Karpas-422 (cell line): ENCODE results near the gene HIF1A. TPM values are rescaled to one million over a fixed set of nuclear protein-coding genes. Genes with fewer than 3 reads are reported as not detected.

Experiments
- DNase-seq: peaks from one replicate; pipeline ENCODE4 v3.0.0-alpha.2; 2015
- H2AFZ ChIP-seq: fragments of 200-600 bp; sonication (generic); 2 replicates; pipeline ENCODE4 v1.6.1; 2014; ENCODE audit warnings: antibody characterized with exemption, low read length, mixed read lengths
- H3K27ac ChIP-seq: fragments of 200-600 bp; sonication (generic); 2 replicates; pipeline ENCODE4 v1.5.1; 2014; ENCODE audit warnings: mild to moderate bottlenecking, low read length, moderate library complexity
- H3K27me3 ChIP-seq: fragments of 200-600 bp; sonication (generic); 2 replicates; pipeline ENCODE4 v1.6.1; 2014; ENCODE audit warnings: low read length, mixed read lengths
- H3K36me3 ChIP-seq: fragments of 200-600 bp; sonication (generic); 2 replicates; pipeline ENCODE4 v1.6.1; 2014; ENCODE audit warnings: low read length, mixed read lengths; ENCODE audit not compliant: insufficient read depth
- H3K4me1 ChIP-seq: fragments of 200-600 bp; sonication (generic); 2 replicates; pipeline ENCODE4 v1.6.1; 2014; ENCODE audit warnings: mild to moderate bottlenecking, low read length, mixed read lengths
- H3K4me2 ChIP-seq: fragments of 200-600 bp; sonication (generic); 2 replicates; pipeline ENCODE4 v1.6.1; 2014; ENCODE audit warnings: low read length, low read depth, mild to moderate bottlenecking; ENCODE audit not compliant: poor library complexity, severe bottlenecking
- H3K4me3 ChIP-seq: fragments of 200-600 bp; sonication (generic); 2 replicates; pipeline ENCODE4 v1.5.1; 2014; ENCODE audit warnings: mild to moderate bottlenecking, antibody characterized with exemption, low read length, mixed read lengths
- H3K79me2 ChIP-seq: fragments of 200-600 bp; sonication (generic); 2 replicates; pipeline ENCODE4 v1.6.1; 2014; ENCODE audit warnings: mild to moderate bottlenecking, low read length, mixed read lengths
- H3K9ac ChIP-seq: fragments of 200-600 bp; sonication (generic); 2 replicates; pipeline ENCODE4 v1.6.0; 2014; ENCODE audit warnings: low read length
- H3K9me2 ChIP-seq: fragments of 200-600 bp; sonication (generic), shearing (Covaris generic); replicated peaks from 2 replicates; pipeline ENCODE4 v1.6.0; 2014; ENCODE audit warnings: mild to moderate bottlenecking, low read length, moderate library complexity; ENCODE audit not compliant: insufficient read depth
- H3K9me3 ChIP-seq: fragments of 300-700, 200-600 bp; sonication (generic); 2 replicates; pipeline ENCODE4 v1.6.1; 2014; ENCODE audit warnings: low read length, mixed read lengths
- H4K20me1 ChIP-seq: fragments of 200-600 bp; sonication (generic); 2 replicates; pipeline ENCODE4 v1.6.1; 2014; ENCODE audit warnings: mild to moderate bottlenecking, antibody characterized with exemption, low read length, low read depth; ENCODE audit not compliant: insufficient read depth
- total RNA-seq: library from RNA; depleted of rRNA; stranded (reverse); fragments of >200 nt; shearing (Covaris generic); gene quantifications from 2 replicates; pipeline ENCODE4 v1.2.3, GENCODE V29; 2014; ENCODE audit warnings: low replicate concordance

Gene HIF1A
- total RNA-seq, 1 experiment from 2014 or later = 233 TPM

DNA sequence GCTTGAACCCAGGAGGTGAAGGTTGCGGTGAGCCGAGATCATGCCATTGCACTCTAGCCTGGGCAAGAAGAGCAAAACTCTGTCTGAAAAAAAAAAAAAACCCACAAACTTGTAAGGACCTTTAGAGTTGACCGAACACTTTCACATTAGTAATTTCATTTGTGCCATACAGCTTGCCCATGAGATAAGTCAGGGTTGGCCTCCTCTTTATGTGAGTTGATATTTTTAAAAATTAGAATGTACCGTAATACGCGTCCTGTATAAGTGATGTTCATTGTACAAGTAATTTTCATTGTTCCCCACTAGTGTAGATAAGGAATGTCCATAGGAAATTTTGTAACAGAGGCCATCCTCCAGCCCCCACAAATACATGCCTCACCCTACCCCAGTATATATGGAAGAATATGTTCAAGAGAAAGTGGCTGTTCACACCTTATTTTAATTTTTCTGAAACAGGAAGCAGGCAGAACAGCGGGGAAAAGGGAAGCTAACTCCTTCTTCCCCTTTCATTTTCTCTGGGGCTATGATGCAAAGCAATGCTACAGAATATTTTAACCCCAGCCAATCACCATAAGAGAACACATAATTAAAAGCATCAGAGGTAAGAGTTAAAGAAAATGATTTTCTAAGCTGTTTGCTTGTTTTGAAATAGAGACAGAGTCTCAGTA is 31.9 kb upstream of the HIF1A start:
- Histone ChIP-seq H3K4me2 (peak overlapping the region; percentile 75), H3K36me3 (no peaks in the 10 kb centered on the region), H4K20me1 (no peaks in the 10 kb centered on the region), H3K9me2 (no peaks in the 10 kb centered on the region), H3K27me3 (no peaks in the 10 kb centered on the region), H3K9ac (peak overlapping the region; percentile 51), H3K27ac (peak overlapping the region; percentile 96), H3K4me3 (peak overlapping the region; percentile 7; the same call in 1 of the 2 replicates), H3K9me3 (no peaks in the 10 kb centered on the region), H3K4me1 (peaks cover 60% of the 10 kb centered on the region), H3K79me2 (no peaks in the 10 kb centered on the region), H2AFZ (peak overlapping the region; percentile 74)
- peak; percentile 95 for DNase-seq

DNA sequence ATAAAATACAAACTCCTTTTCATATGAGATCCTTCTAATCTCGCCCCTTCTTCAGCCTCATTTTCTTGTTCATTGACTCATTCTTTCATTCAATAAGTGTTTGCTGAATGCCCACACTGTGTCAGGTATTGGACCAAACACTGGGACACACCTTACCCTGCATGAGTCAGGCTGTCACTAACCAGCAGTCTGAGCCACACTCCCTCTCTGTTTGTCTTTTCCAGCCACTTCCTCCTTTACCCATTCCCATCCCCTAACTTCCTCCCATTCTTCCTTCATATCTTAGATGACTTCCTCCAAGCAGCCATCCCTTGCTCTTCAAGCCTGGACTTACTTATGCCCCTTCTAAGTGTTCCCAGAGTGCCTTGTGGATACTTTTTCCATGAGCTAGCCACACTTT is 27.0 kb upstream of the HIF1A start:
- H3K4me1 ChIP-seq = peaks cover 30% of the 10 kb centered on the region
- DNase-seq = no peak
- no peaks in the 10 kb centered on the region for H3K27me3 ChIP-seq
- no peak overlapping the region for H2AFZ ChIP-seq
- H3K4me3 ChIP-seq = no peak overlapping the region
- no peak overlapping the region for H3K27ac ChIP-seq
- H3K9me2 ChIP-seq = no peaks in the 10 kb centered on the region
- no peaks in the 10 kb centered on the region for H3K79me2 ChIP-seq
- H3K9ac ChIP-seq = no peak overlapping the region
- no peak overlapping the region for H3K4me2 ChIP-seq
- no peaks in the 10 kb centered on the region for H3K9me3 ChIP-seq
- no peaks in the 10 kb centered on the region for H4K20me1 ChIP-seq
- H3K36me3 ChIP-seq = no peaks in the 10 kb centered on the region

DNA sequence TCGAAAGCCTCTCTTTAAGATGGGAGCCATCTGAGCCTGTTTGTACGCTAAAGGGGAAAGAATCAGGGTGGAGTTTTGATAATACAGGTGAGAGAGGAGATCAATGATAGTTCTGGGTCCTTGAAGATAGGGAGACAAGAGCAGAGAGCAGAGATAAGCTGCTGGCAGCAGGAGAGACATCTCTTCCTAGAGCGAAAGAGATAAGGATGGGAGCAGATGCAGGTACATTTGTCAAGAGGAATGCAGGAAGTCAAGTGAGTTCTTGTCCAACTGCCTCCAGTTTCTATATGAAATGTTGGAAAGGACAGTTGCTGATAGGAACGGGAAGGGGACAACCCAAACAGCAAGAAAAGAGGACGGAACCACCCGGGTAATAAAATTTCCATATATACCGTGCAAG is 24.7 kb upstream of the HIF1A start:
- peak overlapping the region; percentile 9 for H3K4me2 ChIP-seq
- peak overlapping the region; percentile 53 for H2AFZ ChIP-seq
- no peaks in the 10 kb centered on the region for H4K20me1 ChIP-seq

DNA sequence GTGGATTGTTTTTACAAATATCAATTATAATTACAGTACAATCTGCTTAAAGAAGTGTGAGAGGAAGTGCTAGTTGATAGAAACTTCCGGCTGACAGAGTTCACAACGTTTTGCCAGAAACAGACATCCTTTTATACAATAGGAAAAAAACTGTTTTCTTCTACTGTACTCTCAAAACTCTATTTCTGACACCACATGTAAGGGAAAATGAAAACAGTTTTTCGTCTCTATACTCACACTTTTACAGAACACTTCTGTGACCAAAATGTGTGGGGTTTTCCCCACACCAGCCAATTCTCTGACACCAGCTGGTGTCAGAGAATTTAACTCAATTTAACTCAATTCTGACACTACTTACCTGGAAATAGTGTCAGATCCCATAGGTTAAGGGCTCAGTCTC is 24.2 kb upstream of the HIF1A start:
- Histone ChIP-seq H3K36me3 (no peaks in the 10 kb centered on the region), H3K9ac (no peak overlapping the region), H3K9me3 (no peaks in the 10 kb centered on the region), H3K4me3 (no peak overlapping the region), H3K27ac (no peak overlapping the region), H3K27me3 (no peaks in the 10 kb centered on the region; the same call in 1 of the 2 replicates), H4K20me1 (no peaks in the 10 kb centered on the region), H3K4me1 (peaks cover 14% of the 10 kb centered on the region), H2AFZ (peak overlapping the region; percentile 53), H3K79me2 (no peaks in the 10 kb centered on the region), H3K4me2 (peak overlapping the region; percentile 9), H3K9me2 (no peaks in the 10 kb centered on the region)
- DNase-seq = no peak

More for the DNA sequence above, 24.7 kb upstream of the HIF1A start:
- no peaks in the 10 kb centered on the region for H3K36me3 ChIP-seq
- DNase-seq = no peak
- H3K9ac ChIP-seq = no peak overlapping the region
- H3K4me1 ChIP-seq = peaks cover 14% of the 10 kb centered on the region
- no peaks in the 10 kb centered on the region for H3K9me2 ChIP-seq
- no peaks in the 10 kb centered on the region for H3K9me3 ChIP-seq
- no peak overlapping the region for H3K27ac ChIP-seq
- H3K79me2 ChIP-seq = no peaks in the 10 kb centered on the region
- no peak overlapping the region for H3K4me3 ChIP-seq
- H3K27me3 ChIP-seq = no peaks in the 10 kb centered on the region; the same call in 1 of the 2 replicates

DNA sequence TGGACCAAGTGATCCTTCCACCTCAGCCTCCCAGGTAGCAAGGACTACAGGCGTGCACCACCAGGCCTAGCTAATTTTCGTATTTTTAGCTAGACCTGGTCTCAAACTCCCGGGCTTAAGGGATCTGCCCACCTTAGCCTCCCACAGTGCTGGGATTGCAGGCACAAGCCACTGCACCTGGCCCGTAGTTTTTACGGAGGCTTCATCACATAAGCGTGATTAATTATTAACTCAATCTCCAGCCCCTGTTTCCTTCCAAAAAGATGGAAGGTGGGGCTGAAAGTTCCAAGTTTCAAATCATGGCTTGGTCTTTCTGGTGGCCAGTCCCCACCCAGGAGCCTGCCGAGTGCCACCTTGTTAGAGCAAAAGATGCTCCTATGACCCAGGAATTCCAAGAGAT is 22.5 kb upstream of the HIF1A start:
- H3K27ac ChIP-seq = no peak overlapping the region
- H3K9me3 ChIP-seq = no peaks in the 10 kb centered on the region
- no peak for DNase-seq
- no peaks in the 10 kb centered on the region for H3K79me2 ChIP-seq
- H4K20me1 ChIP-seq = no peaks in the 10 kb centered on the region
- H2AFZ ChIP-seq = no peak overlapping the region
- H3K9me2 ChIP-seq = no peaks in the 10 kb centered on the region
- no peak overlapping the region for H3K4me3 ChIP-seq
- H3K9ac ChIP-seq = no peak overlapping the region
- H3K4me2 ChIP-seq = no peak overlapping the region
- peaks cover 9% of the 10 kb centered on the region for H3K4me1 ChIP-seq
- H3K36me3 ChIP-seq = no peaks in the 10 kb centered on the region
- no peaks in the 10 kb centered on the region; the same call in 1 of the 2 replicates for H3K27me3 ChIP-seq

DNA sequence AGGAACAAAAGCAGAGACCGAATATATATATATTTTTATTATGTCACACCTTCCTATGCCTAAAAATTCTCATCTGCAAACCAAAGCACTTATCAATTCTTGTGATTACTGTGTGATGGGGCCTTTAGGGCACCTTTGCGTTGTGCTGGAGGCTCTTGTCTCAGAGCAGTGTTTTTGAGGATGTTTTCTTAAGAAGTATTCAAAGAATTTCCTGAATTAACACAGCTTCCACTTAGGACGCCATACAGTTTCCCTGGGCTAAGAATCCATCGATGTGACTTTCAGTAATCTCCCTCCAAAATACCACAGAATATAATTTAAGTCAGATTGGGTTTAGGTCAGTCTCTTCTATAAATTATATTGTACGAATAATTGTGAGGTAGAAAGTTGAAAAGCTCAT is 22.0 kb upstream of the HIF1A start:
- Histone ChIP-seq H3K9ac (no peak overlapping the region), H3K4me2 (no peak overlapping the region), H3K27ac (no peak overlapping the region), H4K20me1 (no peaks in the 10 kb centered on the region), H3K27me3 (no peaks in the 10 kb centered on the region; the same call in 1 of the 2 replicates), H3K9me3 (no peaks in the 10 kb centered on the region), H3K4me1 (peaks cover 9% of the 10 kb centered on the region), H3K79me2 (no peaks in the 10 kb centered on the region), H3K9me2 (no peaks in the 10 kb centered on the region), H3K4me3 (no peak overlapping the region), H2AFZ (no peak overlapping the region), H3K36me3 (no peaks in the 10 kb centered on the region)
- DNase-seq = no peak

DNA sequence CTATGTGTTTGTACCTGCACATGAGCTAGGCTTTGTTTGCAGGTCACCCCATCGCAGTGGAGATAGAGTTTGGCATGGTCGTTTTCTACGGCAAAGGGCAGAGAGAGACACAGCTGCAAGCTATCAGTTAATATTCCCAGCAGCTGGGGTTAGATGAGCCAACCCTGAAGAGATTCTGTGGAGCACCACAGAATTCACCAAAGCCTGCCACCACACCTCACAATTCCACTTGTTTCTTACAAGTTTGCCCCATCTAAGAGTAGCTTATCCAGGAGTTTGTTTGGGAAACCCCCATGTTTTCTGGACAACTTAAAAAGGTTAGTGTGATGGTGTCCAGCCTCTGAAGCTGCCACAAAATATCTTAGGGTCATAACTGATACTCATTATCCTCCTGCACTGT is 20.0 kb upstream of the HIF1A start:
- no peaks in the 10 kb centered on the region; the same call in 1 of the 2 replicates for H3K27me3 ChIP-seq
- no peak overlapping the region for H3K9ac ChIP-seq
- H3K4me1 ChIP-seq = peaks cover 13% of the 10 kb centered on the region
- H2AFZ ChIP-seq = no peak overlapping the region
- no peak for DNase-seq
- H3K79me2 ChIP-seq = no peaks in the 10 kb centered on the region
- no peaks in the 10 kb centered on the region for H4K20me1 ChIP-seq
- H3K9me3 ChIP-seq = no peaks in the 10 kb centered on the region
- H3K4me2 ChIP-seq = no peak overlapping the region
- no peak overlapping the region for H3K27ac ChIP-seq
- H3K36me3 ChIP-seq = no peaks in the 10 kb centered on the region
- H3K9me2 ChIP-seq = no peaks in the 10 kb centered on the region
- H3K4me3 ChIP-seq = no peak overlapping the region

DNA sequence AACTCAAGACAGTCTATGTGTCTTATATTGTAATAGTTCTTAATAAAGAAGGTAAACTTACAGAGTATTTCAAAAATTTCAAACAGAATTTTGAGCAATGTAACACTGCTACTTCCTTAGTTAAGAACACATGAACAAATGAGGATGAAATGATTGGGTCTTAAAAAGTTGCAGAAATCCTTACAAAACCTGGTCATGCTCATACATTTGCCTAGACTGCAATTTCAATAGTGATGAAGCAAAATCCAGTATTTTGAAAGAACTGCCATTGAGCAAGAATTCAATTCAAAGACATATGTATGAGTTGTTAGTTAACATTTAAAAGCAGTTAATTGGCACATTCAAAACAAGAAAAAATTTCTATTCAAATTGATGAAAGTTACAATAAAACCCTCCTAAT is 17.8 kb upstream of the HIF1A start:
- Histone ChIP-seq H3K9me2 (no peaks in the 10 kb centered on the region), H3K36me3 (no peaks in the 10 kb centered on the region), H3K79me2 (no peaks in the 10 kb centered on the region), H4K20me1 (no peaks in the 10 kb centered on the region), H3K4me1 (peaks cover 4% of the 10 kb centered on the region; the same call in 1 of the 2 replicates), H3K9me3 (no peaks in the 10 kb centered on the region), H2AFZ (no peak overlapping the region), H3K27me3 (no peaks in the 10 kb centered on the region; the same call in 1 of the 2 replicates), H3K9ac (no peak overlapping the region), H3K27ac (no peak overlapping the region), H3K4me2 (no peak overlapping the region), H3K4me3 (no peak overlapping the region)
- no peak for DNase-seq
